H1 (cell line): ENCODE results near the gene KCNA5. TPM values are rescaled to one million over a fixed set of nuclear protein-coding genes. Genes with fewer than 3 reads are reported as not detected.

Experiments
- CHD2 ChIP-seq: IDR thresholded peaks from 2 replicates; pipeline ENCODE4 v1.6.1; 2012; ENCODE audit warnings: low read length, improper control_type of control experiment
- EP300 ChIP-seq, 2 experiments: IDR thresholded peaks; 1 replicate in 1 of 2; 2 replicates in 1 of 2; pipeline ENCODE4 v1.6.1; 2011 to 2012; ENCODE audit warnings: low read depth in 2 of 2, low read length in 2 of 2, mild to moderate bottlenecking in 2 of 2, borderline replicate concordance in 1 of 2, inconsistent platforms in 1 of 2, moderate library complexity in 1 of 2
- KDM5A ChIP-seq: fragments of 200-600 bp; IDR thresholded peaks from 2 replicates; pipeline ENCODE4 v1.7.1; 2012; ENCODE audit warnings: mild to moderate bottlenecking, low read length, inconsistent platforms, mixed read lengths
- TAF1 ChIP-seq: IDR thresholded peaks from 2 replicates; pipeline ENCODE4 v1.6.1; 2011; ENCODE audit warnings: mild to moderate bottlenecking, low read depth, low read length
- TAF7 ChIP-seq: optimal IDR thresholded peaks from 2 replicates; pipeline ENCODE3; 2011; ENCODE audit warnings: low read depth, mild to moderate bottlenecking, inconsistent platforms, low read length, moderate library complexity, borderline replicate concordance
- polyA plus RNA-seq, 7 experiments: library from polyadenylated mRNA; depleted of rRNA in 3 of 7; stranded (reverse) in 5 of 7; unstranded in 2 of 7; fragments of >200 nt in 5 of 7; fragments of 200-250 nt in 2 of 7; gene quantifications; 1 replicate in 5 of 7; 2 replicates in 1 of 7; 4 replicates in 1 of 7; pipeline versions ENCODE4 v1.2.1 to v1.2.3, GENCODE V29; 2011 to 2013; ENCODE audit warnings: missing spikeins in 2 of 7, mixed read lengths in 2 of 7
- total RNA-seq: library from RNA; stranded (reverse); fragmentation: NEBNext Ultra II Directional; extraction: Animal tissue kit (Norgen Biotek cat#: 25700); gene quantifications from 2 replicates; pipeline ENCODE4 v1.2.1, GENCODE V29; 2021
- TF ChIP-seq, protein P1 (sequence below): fragments of 300-600 bp; sonication (generic); IDR thresholded peaks from 2 replicates; pipeline ENCODE4 v1.7.1; 2012; ENCODE audit warnings: low read length, moderate library complexity, mild to moderate bottlenecking, inconsistent platforms; ENCODE audit not compliant: insufficient replicate concordance

KCNA5 gene
- total and polyA plus RNA-seq, 2 of the 8 experiments (the other 6 are each of a cell fraction or from before 2014, with no cell fraction given), result 0.20 to 0.29 TPM

GRCh38 chr12:5047729-5048128 is 4.0 kb downstream of the KCNA5 start (continued):
- TF ChIP-seq, protein P1, sequence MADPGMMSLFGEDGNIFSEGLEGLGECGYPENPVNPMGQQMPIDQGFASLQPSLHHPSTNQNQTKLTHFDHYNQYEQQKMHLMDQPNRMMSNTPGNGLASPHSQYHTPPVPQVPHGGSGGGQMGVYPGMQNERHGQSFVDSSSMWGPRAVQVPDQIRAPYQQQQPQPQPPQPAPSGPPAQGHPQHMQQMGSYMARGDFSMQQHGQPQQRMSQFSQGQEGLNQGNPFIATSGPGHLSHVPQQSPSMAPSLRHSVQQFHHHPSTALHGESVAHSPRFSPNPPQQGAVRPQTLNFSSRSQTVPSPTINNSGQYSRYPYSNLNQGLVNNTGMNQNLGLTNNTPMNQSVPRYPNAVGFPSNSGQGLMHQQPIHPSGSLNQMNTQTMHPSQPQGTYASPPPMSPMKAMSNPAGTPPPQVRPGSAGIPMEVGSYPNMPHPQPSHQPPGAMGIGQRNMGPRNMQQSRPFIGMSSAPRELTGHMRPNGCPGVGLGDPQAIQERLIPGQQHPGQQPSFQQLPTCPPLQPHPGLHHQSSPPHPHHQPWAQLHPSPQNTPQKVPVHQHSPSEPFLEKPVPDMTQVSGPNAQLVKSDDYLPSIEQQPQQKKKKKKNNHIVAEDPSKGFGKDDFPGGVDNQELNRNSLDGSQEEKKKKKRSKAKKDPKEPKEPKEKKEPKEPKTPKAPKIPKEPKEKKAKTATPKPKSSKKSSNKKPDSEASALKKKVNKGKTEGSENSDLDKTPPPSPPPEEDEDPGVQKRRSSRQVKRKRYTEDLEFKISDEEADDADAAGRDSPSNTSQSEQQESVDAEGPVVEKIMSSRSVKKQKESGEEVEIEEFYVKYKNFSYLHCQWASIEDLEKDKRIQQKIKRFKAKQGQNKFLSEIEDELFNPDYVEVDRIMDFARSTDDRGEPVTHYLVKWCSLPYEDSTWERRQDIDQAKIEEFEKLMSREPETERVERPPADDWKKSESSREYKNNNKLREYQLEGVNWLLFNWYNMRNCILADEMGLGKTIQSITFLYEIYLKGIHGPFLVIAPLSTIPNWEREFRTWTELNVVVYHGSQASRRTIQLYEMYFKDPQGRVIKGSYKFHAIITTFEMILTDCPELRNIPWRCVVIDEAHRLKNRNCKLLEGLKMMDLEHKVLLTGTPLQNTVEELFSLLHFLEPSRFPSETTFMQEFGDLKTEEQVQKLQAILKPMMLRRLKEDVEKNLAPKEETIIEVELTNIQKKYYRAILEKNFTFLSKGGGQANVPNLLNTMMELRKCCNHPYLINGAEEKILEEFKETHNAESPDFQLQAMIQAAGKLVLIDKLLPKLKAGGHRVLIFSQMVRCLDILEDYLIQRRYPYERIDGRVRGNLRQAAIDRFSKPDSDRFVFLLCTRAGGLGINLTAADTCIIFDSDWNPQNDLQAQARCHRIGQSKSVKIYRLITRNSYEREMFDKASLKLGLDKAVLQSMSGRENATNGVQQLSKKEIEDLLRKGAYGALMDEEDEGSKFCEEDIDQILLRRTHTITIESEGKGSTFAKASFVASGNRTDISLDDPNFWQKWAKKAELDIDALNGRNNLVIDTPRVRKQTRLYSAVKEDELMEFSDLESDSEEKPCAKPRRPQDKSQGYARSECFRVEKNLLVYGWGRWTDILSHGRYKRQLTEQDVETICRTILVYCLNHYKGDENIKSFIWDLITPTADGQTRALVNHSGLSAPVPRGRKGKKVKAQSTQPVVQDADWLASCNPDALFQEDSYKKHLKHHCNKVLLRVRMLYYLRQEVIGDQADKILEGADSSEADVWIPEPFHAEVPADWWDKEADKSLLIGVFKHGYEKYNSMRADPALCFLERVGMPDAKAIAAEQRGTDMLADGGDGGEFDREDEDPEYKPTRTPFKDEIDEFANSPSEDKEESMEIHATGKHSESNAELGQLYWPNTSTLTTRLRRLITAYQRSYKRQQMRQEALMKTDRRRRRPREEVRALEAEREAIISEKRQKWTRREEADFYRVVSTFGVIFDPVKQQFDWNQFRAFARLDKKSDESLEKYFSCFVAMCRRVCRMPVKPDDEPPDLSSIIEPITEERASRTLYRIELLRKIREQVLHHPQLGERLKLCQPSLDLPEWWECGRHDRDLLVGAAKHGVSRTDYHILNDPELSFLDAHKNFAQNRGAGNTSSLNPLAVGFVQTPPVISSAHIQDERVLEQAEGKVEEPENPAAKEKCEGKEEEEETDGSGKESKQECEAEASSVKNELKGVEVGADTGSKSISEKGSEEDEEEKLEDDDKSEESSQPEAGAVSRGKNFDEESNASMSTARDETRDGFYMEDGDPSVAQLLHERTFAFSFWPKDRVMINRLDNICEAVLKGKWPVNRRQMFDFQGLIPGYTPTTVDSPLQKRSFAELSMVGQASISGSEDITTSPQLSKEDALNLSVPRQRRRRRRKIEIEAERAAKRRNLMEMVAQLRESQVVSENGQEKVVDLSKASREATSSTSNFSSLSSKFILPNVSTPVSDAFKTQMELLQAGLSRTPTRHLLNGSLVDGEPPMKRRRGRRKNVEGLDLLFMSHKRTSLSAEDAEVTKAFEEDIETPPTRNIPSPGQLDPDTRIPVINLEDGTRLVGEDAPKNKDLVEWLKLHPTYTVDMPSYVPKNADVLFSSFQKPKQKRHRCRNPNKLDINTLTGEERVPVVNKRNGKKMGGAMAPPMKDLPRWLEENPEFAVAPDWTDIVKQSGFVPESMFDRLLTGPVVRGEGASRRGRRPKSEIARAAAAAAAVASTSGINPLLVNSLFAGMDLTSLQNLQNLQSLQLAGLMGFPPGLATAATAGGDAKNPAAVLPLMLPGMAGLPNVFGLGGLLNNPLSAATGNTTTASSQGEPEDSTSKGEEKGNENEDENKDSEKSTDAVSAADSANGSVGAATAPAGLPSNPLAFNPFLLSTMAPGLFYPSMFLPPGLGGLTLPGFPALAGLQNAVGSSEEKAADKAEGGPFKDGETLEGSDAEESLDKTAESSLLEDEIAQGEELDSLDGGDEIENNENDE, result no peak
- no peak for TF ChIP-seq TAF7
- no peak for TF ChIP-seq EP300 (IDR thresholded peaks at IDR 0.05; ENCODE audit: borderline replicate concordance in 1 of 2, low read depth in 2 of 2, low read length in 2 of 2)
- no peak for TF ChIP-seq KDM5A
- no peak for TF ChIP-seq CHD2
- TF ChIP-seq TAF1, result no peak
